Mesenteric fat pad (tissue), 1 donor: ENCODE data around the gene CTAG1B. TPM values are rescaled to one million over a fixed set of nuclear protein-coding genes. Genes with fewer than 3 reads are reported as not detected.
"Not testable (repeated sequence)": the region's sequence is repeated elsewhere in the genome, so short reads cannot be mapped to it uniquely, and the experiment has no call there.

Experiments
- DNase-seq: peaks from one replicate; pipeline ENCODE4 v3.0.0-alpha.2; 2020; ENCODE audit warnings: low spot score
- total RNA-seq: library from RNA; stranded (reverse); fragmentation: NEBNext Ultra II Directional; extraction: Animal tissue kit (Norgen Biotek cat#: 25700); gene quantifications from one replicate; pipeline ENCODE4 v1.2.1, GENCODE V29; 2021
- donor health status: DM: yes; HTN: yes; CAD: no.

The CTAG1B gene
- total RNA-seq, 1 donor from 2014 or later = not detected

- not testable (repeated sequence) for DNase-seq
These were observed 28.7 kb downstream of the CTAG1B start for GRCh38 chrX:154590415-154590814.

GRCh38 chrX:154584585-154585183, 34.4 kb downstream of the CTAG1B start, which contains the start of gene CTAG1A:
TSS of gene CTAG1A (plus strand) at chrX:154585133. CDS start at chrX:154585207, 74 bp downstream.
- not testable (repeated sequence) for DNase-seq

GRCh38 chrX:154582994-154583393, 36.1 kb downstream of the CTAG1B start:
- DNase-seq = not testable (repeated sequence)

- DNase-seq = not testable (repeated sequence)
These were observed 44.0 kb downstream of the CTAG1B start for GRCh38 chrX:154575076-154575475.

- DNase-seq = not testable (repeated sequence)
These were observed 46.0 kb downstream of the CTAG1B start for GRCh38 chrX:154573061-154573460.

GRCh38 chrX:154570361-154570760, 48.7 kb downstream of the CTAG1B start:
- not testable (repeated sequence) for DNase-seq

Other genes with a start within 250 kb of the CTAG1B start
- gene FLNA, start 244.6 kb downstream of the CTAG1B start, total RNA-seq = 1,133 TPM
- gene EMD, start 240.0 kb downstream of the CTAG1B start, total RNA-seq = 57.4 TPM
- 2,424 TPM for gene RPL10, start 220.9 kb downstream of the CTAG1B start, total RNA-seq
- gene DNASE1L1, start 210.0 kb downstream of the CTAG1B start, total RNA-seq = 18.9 TPM
- 32.4 TPM for gene TAFAZZIN, start 207.7 kb downstream of the CTAG1B start, total RNA-seq
- 72.5 TPM for gene ATP6AP1, start 190.6 kb downstream of the CTAG1B start, total RNA-seq
- gene GDI1, start 182.1 kb downstream of the CTAG1B start, total RNA-seq = 82.6 TPM
- gene FAM50A, start 175.1 kb downstream of the CTAG1B start, total RNA-seq = 88.3 TPM
- gene PLXNA3, start 161.0 kb downstream of the CTAG1B start, total RNA-seq = 57.2 TPM
- 13.6 TPM for gene LAGE3, start 140.0 kb downstream of the CTAG1B start, total RNA-seq
- gene UBL4A, start 132.7 kb downstream of the CTAG1B start, total RNA-seq = 29.1 TPM
- 30.4 TPM for gene SLC10A3, start 128.7 kb downstream of the CTAG1B start, total RNA-seq
- gene FAM3A, start 103.0 kb downstream of the CTAG1B start, total RNA-seq = 36.5 TPM
- 110 TPM for gene G6PD, start 72.4 kb downstream of the CTAG1B start, total RNA-seq
- gene IKBKG, start 71.7 kb downstream of the CTAG1B start, total RNA-seq = 29.8 TPM
- not detected for gene CTAG1A, start 34.1 kb downstream of the CTAG1B start, total RNA-seq
- not detected for gene CTAG2, start 34.3 kb upstream of the CTAG1B start, total RNA-seq
- 13.7 TPM for gene GAB3, start 131.8 kb upstream of the CTAG1B start, total RNA-seq
- 46.8 TPM for gene DKC1, start 143.6 kb upstream of the CTAG1B start, total RNA-seq
- 85.1 TPM for gene MPP1, start 186.2 kb upstream of the CTAG1B start, total RNA-seq
- gene SMIM9, start 215.4 kb upstream of the CTAG1B start, total RNA-seq = not detected